K562 (cell line): ENCODE data around the gene CLTB. TPM values are rescaled to one million over a fixed set of nuclear protein-coding genes. Genes with fewer than 3 reads are reported as not detected.

Experiments used
- CCAR2 ChIP-seq: fragments of 200-400 bp; formaldehyde crosslinking; IDR thresholded peaks from 2 replicates; pipeline ENCODE4 v1.6.1; 2017; ENCODE audit warnings: mild to moderate bottlenecking, low read depth, low read length
- ESRRB ChIP-seq: fragments of 250-450 bp; sonication (Bioruptor Pico); IDR thresholded peaks from 2 replicates; pipeline ENCODE4 v1.5.0; 2020; ENCODE audit warnings: mild to moderate bottlenecking, moderate library complexity, borderline replicate concordance
- GMEB1 ChIP-seq: fragments of 250-450 bp; sonication (Bioruptor Pico); IDR thresholded peaks from 2 replicates; pipeline ENCODE4 v1.4.0; 2020; ENCODE audit warnings: mild to moderate bottlenecking
- HMGN3 ChIP-seq: IDR thresholded peaks from 2 replicates; pipeline ENCODE4 v1.6.1; 2011; ENCODE audit warnings: borderline replicate concordance, low read depth, mild to moderate bottlenecking, mixed read lengths, low read length; ENCODE audit not compliant: insufficient read length; ENCODE audit errors: extremely low read depth
- HOXB6 ChIP-seq: fragments of 250-450 bp; sonication (Bioruptor Pico); IDR thresholded peaks from 2 replicates; pipeline ENCODE4 v1.5.1; 2022; ENCODE audit warnings: mild to moderate bottlenecking, borderline replicate concordance
- MBD2 ChIP-seq: sonication (generic); IDR thresholded peaks from 2 replicates; pipeline ENCODE4 v1.6.1; 2016; ENCODE audit warnings: low read depth, borderline replicate concordance
- MLX ChIP-seq, 2 experiments: fragments of 450-650 bp in 1 of 2; sonication (generic) in 1 of 2; formaldehyde crosslinking; conservative IDR thresholded peaks; 2 replicates each; pipeline versions ENCODE4 v1.4.0 to v1.8.1; 2020 to 2022; ENCODE audit warnings: mild to moderate bottlenecking in 1 of 2, missing genetic modification reagents in 1 of 2
- NCOA6 ChIP-seq: fragments of 450-650 bp; IDR thresholded peaks from 2 replicates; pipeline ENCODE4 v1.6.1; 2017; ENCODE audit warnings: mild to moderate bottlenecking
- RBM17 ChIP-seq: fragments of 200-400 bp; formaldehyde crosslinking; IDR thresholded peaks from 2 replicates; pipeline ENCODE4 v1.6.1; 2017; ENCODE audit warnings: low read depth, mild to moderate bottlenecking, low read length, borderline replicate concordance
- RFX1 ChIP-seq: fragments of 450-650 bp; IDR thresholded peaks from 2 replicates; pipeline ENCODE4 v1.6.1; 2016; ENCODE audit warnings: mild to moderate bottlenecking, moderate library complexity
- SAP30 ChIP-seq: fragments of 200-600 bp; sonication (generic); IDR thresholded peaks from 2 replicates; pipeline ENCODE4 v1.6.1; 2012; ENCODE audit warnings: borderline replicate concordance, low read depth, mild to moderate bottlenecking, moderate library complexity, low read length, control low read depth, inconsistent platforms; ENCODE audit not compliant: insufficient read depth, poor library complexity, severe bottlenecking
- SNAPC5 ChIP-seq: fragments of 250-450 bp; sonication (Bioruptor Pico); IDR thresholded peaks from 2 replicates; pipeline ENCODE4 v1.8.0; 2021; ENCODE audit warnings: moderate library complexity, mild to moderate bottlenecking, inconsistent platforms
- SNRNP70 ChIP-seq: fragments of 200-400 bp; formaldehyde crosslinking; optimal IDR thresholded peaks from 2 replicates; pipeline ENCODE3; 2017; ENCODE audit warnings: low read depth, low read length
- SRSF9 ChIP-seq: fragments of 200-400 bp; formaldehyde crosslinking; IDR thresholded peaks from 2 replicates; pipeline ENCODE4 v1.6.1; 2017; ENCODE audit warnings: low read depth, low read length, borderline replicate concordance
- STAG1 ChIP-seq: sonication (generic); formaldehyde crosslinking; IDR thresholded peaks from 2 replicates; pipeline ENCODE4 v1.5.0; 2020; ENCODE audit warnings: missing genetic modification reagents, borderline replicate concordance
- TEAD1 ChIP-seq, 2 experiments: fragments of 450-650 bp in 1 of 2; sonication (generic) in 1 of 2; formaldehyde crosslinking; IDR thresholded peaks; 2 replicates each; pipeline versions ENCODE4 v1.4.0 to v1.8.0; 2020 to 2022; ENCODE audit warnings: mild to moderate bottlenecking in 2 of 2, missing genetic modification reagents in 1 of 2
- THRAP3 ChIP-seq: fragments of 450-650 bp; IDR thresholded peaks from 2 replicates; pipeline ENCODE4 v1.6.1; 2016; ENCODE audit warnings: mild to moderate bottlenecking, inconsistent platforms, borderline replicate concordance
- TSC22D4 ChIP-seq: fragments of 450-650 bp; IDR thresholded peaks from 2 replicates; pipeline ENCODE4 v1.6.1; 2016; ENCODE audit warnings: missing genetic modification characterization, missing biosample characterization, control low read depth
- UBTF ChIP-seq, 2 experiments: IDR thresholded peaks; 2 replicates each; pipeline ENCODE4 v1.6.1; 2012; ENCODE audit warnings: improper control_type of control experiment in 2 of 2, low read depth in 2 of 2, low read length in 2 of 2, borderline replicate concordance in 1 of 2
- ZBTB1 ChIP-seq: sonication (generic); formaldehyde crosslinking; IDR thresholded peaks from 2 replicates; pipeline ENCODE4 v1.8.1; 2023; ENCODE audit warnings: missing genetic modification reagents, low read depth, mild to moderate bottlenecking, borderline replicate concordance
- ZNF12 ChIP-seq: sonication (generic); formaldehyde crosslinking; IDR thresholded peaks from 2 replicates; pipeline ENCODE4 v1.4.0; 2020; ENCODE audit warnings: mild to moderate bottlenecking, missing genetic modification reagents
- ZNF431 ChIP-seq: sonication (generic); formaldehyde crosslinking; IDR thresholded peaks from 2 replicates; pipeline ENCODE4 v1.8.0; 2022; ENCODE audit warnings: mild to moderate bottlenecking, missing genetic modification reagents
- ZNF707 ChIP-seq: fragments of 250-450 bp; sonication (Bioruptor Pico); conservative IDR thresholded peaks from 2 replicates; pipeline ENCODE4 v1.8.0; 2022; ENCODE audit warnings: inconsistent platforms, mild to moderate bottlenecking, moderate library complexity
- ZNF76 ChIP-seq: fragments of 250-450 bp; sonication (Bioruptor Pico); IDR thresholded peaks from 2 replicates; pipeline ENCODE4 v1.4.0; 2020; ENCODE audit warnings: mild to moderate bottlenecking, moderate library complexity, borderline replicate concordance
- polyA plus RNA-seq, 8 experiments: library from polyadenylated mRNA; depleted of rRNA in 4 of 8; stranded (reverse) in 5 of 8; unstranded in 3 of 8; fragments of >200 nt; fragmentation: Nextera tagmentation in 2 of 8; fragmentation: Illumina TruSeq in 1 of 8; extraction: Ambion mirVana in 2 of 8; extraction: Trizol in 1 of 8; gene quantifications; 2 replicates each; pipeline versions ENCODE4 v1.2.1 to v1.2.3, GENCODE V29; 2011 to 2014; ENCODE audit warnings: inconsistent platforms in 1 of 8, missing spikeins in 1 of 8
- total RNA-seq, 7 experiments: library from RNA; depleted of rRNA in 6 of 7; stranded (reverse); fragments of >200 nt in 6 of 7; fragmentation: Illumina TruSeq in 2 of 7; extraction: Trizol in 2 of 7; gene quantifications; 2 replicates each; pipeline versions ENCODE4 v1.2.1 to v1.2.3, GENCODE V29; 2011 to 2021; ENCODE audit warnings: low replicate concordance in 1 of 7

Gene CLTB
- total and polyA plus RNA-seq, 9 of the 15 experiments (the other 6 are each of a cell fraction or from before 2014, with no cell fraction given): 1.8 to 117 (median 39.0) TPM

GRCh38 chr5:176447978-176448608 is 31.8 kb upstream of the CLTB start, which contains the start of gene FAF2 (continued):
- TF ChIP-seq MLX (CRISPR knock-in tag; conservative IDR thresholded peaks at IDR 0.05): no peak
- TF ChIP-seq ZNF707 (CRISPR knock-in tag): no peak
- TF ChIP-seq HOXB6 (CRISPR knock-in tag): no peak
- TF ChIP-seq STAG1: no peak
- no peak for TF ChIP-seq SNRNP70
- TF ChIP-seq SNAPC5 (CRISPR knock-in tag): no peak
- no peak for TF ChIP-seq TSC22D4 (tag)
- no peak; a peak in 1 of 4 replicates for TF ChIP-seq UBTF (IDR thresholded peaks at IDR 0.05; ENCODE audit: borderline replicate concordance in 1 of 2, low read depth in 2 of 2, low read length in 2 of 2)
- TF ChIP-seq ZNF12 (CRISPR knock-in tag): no peak
- TF ChIP-seq RBM17: no peak
- peak; percentile 60 for TF ChIP-seq HMGN3
- 0 out of 2 replicates have a peak, but pooled peaks have one; percentile 9 for TF ChIP-seq ZNF431 (CRISPR knock-in tag)
- TF ChIP-seq RFX1: no peak
- peak in 1 of 2 experiments; percentile 52; a peak in 1 of 4 replicates for TF ChIP-seq TEAD1 (CRISPR knock-in tag; IDR thresholded peaks at IDR 0.05)
- no peak for TF ChIP-seq CCAR2
- TF ChIP-seq MBD2: peak; percentile 23; the same call in 1 of the 2 replicates
- no peak for TF ChIP-seq NCOA6
- no peak for TF ChIP-seq ESRRB
- peak; percentile 73; the same call in 1 of the 2 replicates for TF ChIP-seq ZBTB1 (CRISPR knock-in tag)
- TF ChIP-seq ZNF76 (CRISPR knock-in tag): no peak
- no peak for TF ChIP-seq THRAP3
- peak; percentile 58 for TF ChIP-seq GMEB1 (CRISPR knock-in tag)
- TF ChIP-seq SAP30: peak; percentile 68
- no peak for TF ChIP-seq SRSF9
